Mesothelial cell of epicardium (in vitro differentiated cells): ENCODE data around the gene ZRANB1. TPM values are rescaled to one million over a fixed set of nuclear protein-coding genes. Genes with fewer than 3 reads are reported as not detected.

Experiments used
- DNase-seq, 2 experiments: peaks; one replicate each; pipeline ENCODE4 v3.0.0; 2021; ENCODE audit warnings: low spot score in 2 of 2; ENCODE audit not compliant: unreplicated experiment in 2 of 2
- H3K27ac Mint-ChIP-seq: 2 replicates; pipeline ENCODE4 v1.8.0; 2021; ENCODE audit warnings: mixed read lengths
- H3K27me3 Mint-ChIP-seq: 2 replicates; pipeline ENCODE4 v1.8.0; 2021; ENCODE audit warnings: low read depth, mixed read lengths
- H3K36me3 Mint-ChIP-seq: 2 replicates; pipeline ENCODE4 v1.8.0; 2021; ENCODE audit warnings: mixed read lengths
- H3K4me1 Mint-ChIP-seq: 2 replicates; pipeline ENCODE4 v1.8.0; 2021; ENCODE audit warnings: mixed read lengths
- H3K4me3 Mint-ChIP-seq: 2 replicates; pipeline ENCODE4 v1.8.0; 2021; ENCODE audit warnings: mild to moderate bottlenecking, moderate library complexity, mixed read lengths
- H3K9me3 Mint-ChIP-seq: 2 replicates; pipeline ENCODE4 v1.8.0; 2021; ENCODE audit warnings: mixed read lengths
- total RNA-seq: library from RNA; stranded (reverse); gene quantifications from 3 replicates; pipeline ENCODE4 v1.2.1, GENCODE V29; 2021
- TF ChIP-seq, protein P1 (sequence below): fragments of 200-600 bp; sonication (generic); IDR thresholded peaks from one replicate; pipeline ENCODE4 v1.5.0; 2021; ENCODE audit warnings: antibody characterized with exemption; ENCODE audit not compliant: unreplicated experiment

Gene ZRANB1
- total RNA-seq, 1 donor from 2014 or later, result 30.8 TPM

GRCh38 chr10:124939290-124939689 lies 2.6 kb upstream of the ZRANB1 start:
- TF ChIP-seq, protein P1, sequence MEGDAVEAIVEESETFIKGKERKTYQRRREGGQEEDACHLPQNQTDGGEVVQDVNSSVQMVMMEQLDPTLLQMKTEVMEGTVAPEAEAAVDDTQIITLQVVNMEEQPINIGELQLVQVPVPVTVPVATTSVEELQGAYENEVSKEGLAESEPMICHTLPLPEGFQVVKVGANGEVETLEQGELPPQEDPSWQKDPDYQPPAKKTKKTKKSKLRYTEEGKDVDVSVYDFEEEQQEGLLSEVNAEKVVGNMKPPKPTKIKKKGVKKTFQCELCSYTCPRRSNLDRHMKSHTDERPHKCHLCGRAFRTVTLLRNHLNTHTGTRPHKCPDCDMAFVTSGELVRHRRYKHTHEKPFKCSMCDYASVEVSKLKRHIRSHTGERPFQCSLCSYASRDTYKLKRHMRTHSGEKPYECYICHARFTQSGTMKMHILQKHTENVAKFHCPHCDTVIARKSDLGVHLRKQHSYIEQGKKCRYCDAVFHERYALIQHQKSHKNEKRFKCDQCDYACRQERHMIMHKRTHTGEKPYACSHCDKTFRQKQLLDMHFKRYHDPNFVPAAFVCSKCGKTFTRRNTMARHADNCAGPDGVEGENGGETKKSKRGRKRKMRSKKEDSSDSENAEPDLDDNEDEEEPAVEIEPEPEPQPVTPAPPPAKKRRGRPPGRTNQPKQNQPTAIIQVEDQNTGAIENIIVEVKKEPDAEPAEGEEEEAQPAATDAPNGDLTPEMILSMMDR, result no peak
- Mint-ChIP-seq H3K4me3 (no peak overlapping the region), H3K9me3 (no peaks in the 10 kb centered on the region), H3K4me1 (peaks cover 27% of the 10 kb centered on the region), H3K36me3 (peaks cover 3% of the 10 kb centered on the region), H3K27ac (no peak overlapping the region), H3K27me3 (no peaks in the 10 kb centered on the region)
- no peak for DNase-seq

- peaks cover 21% of the 10 kb centered on the region for H3K4me1 Mint-ChIP-seq
- H3K9me3 Mint-ChIP-seq, result no peaks in the 10 kb centered on the region
- peaks cover 4% of the 10 kb centered on the region for H3K36me3 Mint-ChIP-seq
- H3K4me3 Mint-ChIP-seq, result no peak overlapping the region
- peak overlapping the region; percentile 36 for H3K27ac Mint-ChIP-seq
- TF ChIP-seq, protein P1, result no peak
- DNase-seq, result no peak
- no peaks in the 10 kb centered on the region for H3K27me3 Mint-ChIP-seq
These were observed 620 bp downstream of the ZRANB1 start for GRCh38 chr10:124942317-124943169.

DNA sequence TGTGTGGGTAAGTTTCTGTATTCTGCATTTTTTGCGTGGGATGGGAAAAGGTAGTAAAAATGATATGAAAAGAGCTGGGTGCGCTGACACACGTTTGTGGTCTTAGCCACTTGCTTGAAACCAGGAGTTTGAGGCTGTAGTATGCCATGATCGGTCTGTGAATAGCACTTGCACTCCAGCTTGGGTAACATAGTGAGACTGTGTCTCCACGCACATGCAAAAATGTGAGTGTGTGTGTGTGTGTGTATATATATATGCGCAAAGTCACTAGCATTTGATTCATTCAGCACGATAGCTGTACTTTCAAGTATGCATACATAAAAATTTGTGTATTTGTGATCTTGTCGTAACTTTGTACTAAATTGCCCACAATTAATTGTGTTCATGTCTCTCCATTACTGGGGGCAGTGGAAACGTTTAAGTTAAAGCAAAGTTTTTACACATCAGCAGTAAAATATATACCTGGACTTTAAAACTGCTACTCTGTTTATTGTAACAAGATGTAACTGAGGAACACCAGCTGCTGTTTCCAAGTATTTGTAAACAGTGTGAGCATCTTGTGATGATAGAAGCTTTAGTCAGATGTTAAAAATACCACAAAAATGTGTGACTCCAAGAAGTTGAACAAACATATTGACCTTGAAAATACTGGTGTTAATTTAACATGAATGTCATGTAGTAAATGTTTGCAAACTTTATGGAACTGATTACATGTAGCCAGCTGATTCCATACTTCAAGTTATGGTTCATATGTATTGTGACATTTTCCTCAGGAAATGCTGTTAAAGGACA lies 1.6 kb downstream of the ZRANB1 start:
- Mint-ChIP-seq H3K9me3 (no peaks in the 10 kb centered on the region), H3K27me3 (no peaks in the 10 kb centered on the region), H3K27ac (peak overlapping the region; percentile 18), H3K36me3 (peaks cover 10% of the 10 kb centered on the region), H3K4me1 (peaks cover 21% of the 10 kb centered on the region), H3K4me3 (no peak overlapping the region)
- no peak for DNase-seq
- TF ChIP-seq, protein P1, result no peak

DNA sequence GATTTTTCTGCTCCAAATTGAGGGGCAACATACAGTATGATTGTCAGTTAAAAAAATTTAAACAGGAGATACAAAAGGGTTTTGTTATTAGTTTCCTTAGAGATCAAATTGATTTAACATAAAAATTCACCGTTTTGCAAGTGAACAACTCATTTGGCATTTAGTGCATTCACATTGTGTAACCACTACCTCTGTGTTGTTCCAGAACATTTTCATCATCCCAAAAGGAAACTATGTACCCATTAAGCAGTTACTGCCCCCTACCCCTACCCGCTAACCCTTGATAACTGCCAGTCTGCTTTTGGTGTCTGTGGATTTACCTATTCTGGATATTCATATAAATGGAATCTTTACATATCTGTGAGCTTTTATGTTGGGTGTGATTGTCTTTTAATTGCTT lies 3.1 kb downstream of the ZRANB1 start:
- TF ChIP-seq, protein P1, result no peak
- DNase-seq, result no peak
- Mint-ChIP-seq H3K4me3 (no peak overlapping the region), H3K27ac (no peak overlapping the region), H3K27me3 (no peaks in the 10 kb centered on the region), H3K9me3 (no peaks in the 10 kb centered on the region), H3K36me3 (peaks cover 16% of the 10 kb centered on the region), H3K4me1 (peaks cover 21% of the 10 kb centered on the region)

DNA sequence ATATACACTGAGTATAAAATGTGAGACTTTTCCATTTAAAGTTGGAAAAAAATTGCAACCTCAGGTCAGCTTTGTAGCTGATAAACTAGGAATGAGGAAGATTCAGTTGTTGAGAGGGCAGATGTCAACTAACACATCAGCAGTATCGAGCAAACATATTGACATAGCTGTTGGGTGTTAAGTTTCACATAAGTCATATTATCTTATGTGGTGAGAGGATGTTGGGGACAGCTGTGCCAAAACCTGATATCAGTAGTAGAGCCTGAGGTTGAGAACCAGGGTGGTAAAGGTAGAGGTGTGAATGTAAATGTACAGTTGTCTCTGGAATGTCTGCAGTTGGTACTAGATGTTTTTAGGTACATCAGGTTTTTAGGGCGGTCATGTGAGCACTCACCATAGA lies 5.0 kb downstream of the ZRANB1 start:
- peaks cover 16% of the 10 kb centered on the region for H3K36me3 Mint-ChIP-seq
- no peak for DNase-seq
- H3K4me3 Mint-ChIP-seq, result no peak overlapping the region
- H3K9me3 Mint-ChIP-seq, result no peaks in the 10 kb centered on the region
- no peak overlapping the region for H3K27ac Mint-ChIP-seq
- TF ChIP-seq, protein P1, result no peak
- peaks cover 22% of the 10 kb centered on the region for H3K4me1 Mint-ChIP-seq
- H3K27me3 Mint-ChIP-seq, result no peaks in the 10 kb centered on the region
